ENCODE measurements around the gene ECHDC1. TPM values are rescaled to one million over a fixed set of nuclear protein-coding genes. Genes with fewer than 3 reads are reported as not detected.

ECHDC1 gene, protein sequence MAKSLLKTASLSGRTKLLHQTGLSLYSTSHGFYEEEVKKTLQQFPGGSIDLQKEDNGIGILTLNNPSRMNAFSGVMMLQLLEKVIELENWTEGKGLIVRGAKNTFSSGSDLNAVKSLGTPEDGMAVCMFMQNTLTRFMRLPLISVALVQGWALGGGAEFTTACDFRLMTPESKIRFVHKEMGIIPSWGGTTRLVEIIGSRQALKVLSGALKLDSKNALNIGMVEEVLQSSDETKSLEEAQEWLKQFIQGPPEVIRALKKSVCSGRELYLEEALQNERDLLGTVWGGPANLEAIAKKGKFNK
- 48.6 TPM for total RNA-seq

DNA sequence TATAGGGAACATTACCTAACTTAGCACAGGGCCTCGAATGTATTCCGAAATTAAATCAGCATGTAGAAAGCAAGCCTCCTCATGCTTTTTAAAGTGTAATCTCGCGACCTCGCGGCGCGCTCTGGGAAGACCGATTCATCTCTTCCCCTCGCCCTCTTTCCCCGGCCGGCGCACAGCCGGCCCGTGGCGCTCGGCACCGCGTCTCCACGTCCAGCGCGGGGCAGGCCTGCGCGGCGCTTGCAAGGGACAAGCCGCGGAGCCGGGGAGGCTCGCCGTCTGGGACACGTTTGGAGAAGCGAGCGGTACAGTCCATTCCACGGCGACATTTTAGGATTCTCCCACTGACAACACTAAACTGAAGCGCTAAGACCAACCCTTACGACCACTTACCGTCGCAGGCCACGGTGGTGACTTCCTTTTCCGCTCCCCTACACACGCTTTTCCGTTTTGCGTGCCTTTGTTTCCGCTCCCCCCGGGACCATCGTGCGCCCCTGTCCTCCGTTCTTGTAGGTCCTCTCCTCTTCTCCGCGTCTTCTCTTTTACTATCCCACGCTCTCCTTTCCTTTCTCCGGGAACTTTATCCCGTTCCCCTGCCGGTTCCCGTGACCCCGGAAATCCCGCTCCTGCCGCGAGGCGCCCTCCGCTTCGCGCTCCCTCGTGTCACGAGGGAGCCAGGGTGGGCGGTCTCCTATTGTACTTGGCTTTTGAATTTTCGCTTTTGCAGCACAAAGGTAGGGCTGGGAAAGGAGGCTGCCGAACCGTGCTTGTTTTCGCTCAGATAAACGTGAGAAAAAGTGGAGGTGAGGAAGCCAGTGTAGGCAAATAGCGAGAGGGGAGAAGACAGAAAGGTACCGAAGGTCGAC is at the start of gene ECHDC1:
ECHDC1 (minus strand) TSS at position 664 of the 863 bp plus-strand sequence. CDS start 12,581 bp downstream, outside the sequence.

GRCh38 chr6:127266178-127266891 is 77.1 kb downstream of the ECHDC1 start, which contains the start of gene RNF146:
Gene RNF146 (plus strand): TSS chr6:127266864. CDS start chr6:127280339, 13,475 bp downstream.

Small RNAs within 50 kb of the gene (small RNA-seq; reads per million reads assigned to genes)
- gene RNA5SP217 (ENCODE audit: low replicate concordance) = not detected

Other genes with a start within 250 kb of the ECHDC1 start
- 10.8 TPM for gene RSPO3, start 224.9 kb downstream of the ECHDC1 start, total RNA-seq
- gene RNF146, start 76.7 kb downstream of the ECHDC1 start, total RNA-seq = 51.1 TPM
- gene KIAA0408, start 115.8 kb upstream of the ECHDC1 start, total RNA-seq = 5.1 TPM
- not detected for gene C6orf58, start 233.6 kb upstream of the ECHDC1 start, total RNA-seq

Measured in metanephros (tissue), 2 donors.